Measurements from ENCODE around the gene TLR10.

The TLR10 gene

DNA sequence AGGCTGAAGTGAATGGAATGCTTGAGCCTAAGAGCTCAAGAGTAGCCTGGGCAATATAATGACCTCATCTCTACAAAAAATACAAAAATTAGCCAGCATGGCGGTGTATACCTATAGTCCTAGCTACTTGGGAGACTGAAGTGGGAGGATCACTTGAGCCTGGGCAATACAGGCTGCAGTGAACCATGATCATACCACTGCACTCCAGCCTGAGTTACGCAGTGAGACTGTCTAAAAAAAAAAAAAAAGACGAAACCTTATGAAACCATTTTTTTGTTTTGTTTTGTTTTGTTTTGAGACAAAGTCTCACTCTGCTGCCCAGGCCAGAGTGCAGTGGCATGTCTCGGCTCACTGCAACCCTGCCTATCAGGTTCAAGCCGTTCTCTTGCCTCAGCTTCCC, 36.9 kb downstream of the TLR10 start:
- in situ Hi-C loops (cut with HindIII; ENCODE audit: low pct_ligation_motif_present, low pct_unique_long_range_greater_than_20kb, low sequenced_read_pairs), result no loop called here
- no peak for DNase-seq

DNA sequence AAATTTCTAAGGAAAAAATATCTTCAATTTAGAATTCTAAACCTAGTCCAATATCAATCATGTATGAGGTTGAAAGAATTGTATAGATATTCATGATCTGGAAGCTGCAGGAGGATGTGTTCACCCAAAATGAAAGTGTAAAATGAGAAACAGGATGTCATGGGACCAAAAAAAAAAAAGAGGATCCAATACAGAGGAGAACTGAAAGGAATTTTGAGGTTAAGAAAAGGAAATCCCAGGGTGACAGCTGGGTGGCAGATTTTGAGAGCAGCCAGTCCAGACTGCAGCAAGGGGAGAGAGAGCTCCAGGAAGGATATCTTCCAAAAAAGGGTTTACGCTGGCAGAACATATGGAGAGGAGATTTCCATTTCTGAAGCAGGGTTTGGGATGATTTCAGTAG, 38.9 kb downstream of the TLR10 start:
- no peak for DNase-seq
- in situ Hi-C loops (cut with HindIII; ENCODE audit: low pct_ligation_motif_present, low pct_unique_long_range_greater_than_20kb, low sequenced_read_pairs), result no loop called here

- no peak for DNase-seq
- in situ Hi-C loops (cut with HindIII; ENCODE audit: low pct_ligation_motif_present, low pct_unique_long_range_greater_than_20kb, low sequenced_read_pairs), result no loop called here
These were observed 42.5 kb downstream of the TLR10 start for GRCh38 chr4:38740303-38740702.

- in situ Hi-C loops (cut with HindIII; ENCODE audit: low pct_ligation_motif_present, low pct_unique_long_range_greater_than_20kb, low sequenced_read_pairs), result no loop called here
- DNase-seq, result no peak
These were observed 43.6 kb downstream of the TLR10 start for GRCh38 chr4:38738940-38739803.

DNA sequence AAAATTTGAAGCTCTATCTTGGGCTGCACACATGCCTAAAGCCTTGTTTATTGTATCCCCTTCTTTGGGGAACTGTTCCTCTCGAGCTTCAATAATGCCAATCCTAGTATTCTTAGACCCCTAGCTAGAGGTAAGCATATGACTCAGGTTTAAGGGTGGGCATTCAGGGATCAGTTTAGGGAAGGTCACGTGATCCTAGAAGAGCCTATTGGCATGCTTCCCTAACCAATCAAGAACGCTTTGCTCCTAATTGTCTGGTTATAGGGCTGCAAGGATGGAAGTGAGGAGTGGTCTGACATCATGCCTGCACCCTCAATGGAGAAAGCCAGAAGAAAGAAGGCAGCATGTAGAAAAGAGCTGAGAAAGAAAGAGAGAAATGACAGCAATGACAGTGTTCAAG, 46.9 kb downstream of the TLR10 start:
- DNase-seq, result no peak
- in situ Hi-C loops (cut with HindIII; ENCODE audit: low pct_ligation_motif_present, low pct_unique_long_range_greater_than_20kb, low sequenced_read_pairs), result no loop called here

DNA sequence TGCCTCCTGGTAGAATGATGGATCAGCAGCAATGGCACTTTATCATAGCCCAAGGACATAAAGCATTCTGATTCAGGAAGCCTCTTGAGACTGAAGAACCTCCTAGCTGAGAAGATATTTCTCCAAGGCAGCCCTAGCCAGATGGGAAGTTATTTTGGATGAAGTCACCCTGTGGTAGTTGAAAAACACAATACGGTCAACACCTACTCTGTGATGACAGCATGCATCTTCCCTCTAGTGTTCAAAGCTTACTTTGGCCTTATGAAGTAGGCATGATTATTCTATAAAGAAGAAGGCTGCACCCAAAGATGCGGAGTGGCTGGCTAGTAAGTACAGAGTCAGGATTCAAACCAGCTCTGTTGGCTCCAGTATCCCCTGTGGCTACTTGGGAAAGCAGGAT, 47.9 kb downstream of the TLR10 start:
- DNase-seq, result no peak
- in situ Hi-C loops (cut with HindIII; ENCODE audit: low pct_ligation_motif_present, low pct_unique_long_range_greater_than_20kb, low sequenced_read_pairs), result no loop called here

GRCh38 chr4:38734446-38734845, 48.3 kb downstream of the TLR10 start:
- in situ Hi-C loops (cut with HindIII; ENCODE audit: low pct_ligation_motif_present, low pct_unique_long_range_greater_than_20kb, low sequenced_read_pairs), result no loop called here
- no peak for DNase-seq

- in situ Hi-C loops (cut with HindIII; ENCODE audit: low pct_ligation_motif_present, low pct_unique_long_range_greater_than_20kb, low sequenced_read_pairs), result no loop called here
- DNase-seq, result no peak
These were observed 49.1 kb downstream of the TLR10 start for GRCh38 chr4:38733663-38734062.

DNA sequence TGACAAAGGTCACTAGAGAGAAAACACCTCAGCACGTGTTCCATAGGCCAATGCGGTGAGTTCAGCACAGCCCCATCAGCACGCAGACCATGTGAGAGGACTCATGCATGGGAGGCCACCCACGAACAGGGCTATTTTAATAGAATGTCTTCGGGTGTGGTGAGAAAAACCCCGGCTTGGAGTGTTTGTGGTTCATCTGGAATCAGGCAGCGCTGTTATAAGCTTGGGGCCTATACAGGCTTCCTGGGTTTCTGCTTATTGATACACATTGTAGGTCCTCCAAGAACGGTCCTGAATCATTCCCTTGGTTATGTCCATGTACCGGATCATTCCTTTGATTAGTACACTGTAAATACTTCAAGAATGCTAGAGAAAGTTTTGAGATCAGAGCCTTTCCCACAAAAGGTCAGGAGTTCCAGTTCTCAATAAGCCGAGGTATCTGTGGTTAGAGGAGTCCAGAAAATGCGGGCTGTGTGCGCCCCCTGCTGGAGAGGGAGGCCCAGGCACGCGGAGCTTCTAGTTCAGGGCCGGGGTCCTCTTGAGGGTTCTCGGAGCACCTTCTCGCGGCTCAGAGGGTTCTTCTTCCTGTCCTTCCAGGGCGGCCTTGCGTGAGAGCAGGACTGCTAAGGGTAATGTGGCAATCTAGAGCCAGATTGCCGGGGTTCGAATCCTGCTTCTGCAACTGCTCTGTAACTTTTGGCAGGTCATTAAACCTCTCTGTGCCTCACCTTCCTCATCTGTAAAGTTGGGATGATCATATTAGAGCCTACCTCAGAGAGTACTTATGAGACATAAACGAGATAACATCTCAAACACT, 51.8 kb downstream of the TLR10 start:
- DNase-seq, result peak; percentile 78
- in situ Hi-C loops (cut with HindIII; ENCODE audit: low pct_ligation_motif_present, low pct_unique_long_range_greater_than_20kb, low sequenced_read_pairs), result no loop called here

GRCh38 chr4:38730493-38730829, 52.3 kb downstream of the TLR10 start:
- no peak for DNase-seq
- in situ Hi-C loops (cut with HindIII; ENCODE audit: low pct_ligation_motif_present, low pct_unique_long_range_greater_than_20kb, low sequenced_read_pairs), result no loop called here

DNA sequence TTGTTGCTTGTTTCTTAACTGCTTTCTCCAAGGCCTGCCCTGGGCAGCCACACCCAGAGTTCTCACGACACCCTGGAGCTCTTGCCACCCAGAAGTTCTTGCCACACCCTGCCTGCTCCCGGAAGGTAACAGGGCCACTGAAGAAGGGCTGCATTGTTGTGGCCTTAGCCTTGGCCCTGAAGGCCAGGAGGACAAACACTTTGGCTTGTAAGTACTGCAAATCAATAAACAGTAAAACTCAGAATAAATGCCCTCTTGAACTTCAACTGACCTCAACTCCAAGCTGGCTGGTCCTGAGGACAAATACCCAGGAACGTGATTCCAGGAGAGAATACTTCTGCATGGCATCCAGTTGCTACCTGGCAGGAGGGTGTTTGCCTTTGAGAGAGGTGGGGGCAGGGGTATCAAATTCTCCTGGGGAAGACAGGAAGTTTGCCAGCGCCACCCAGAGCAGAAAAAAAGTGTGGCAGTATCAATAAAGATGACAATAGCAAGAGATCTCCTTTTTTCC, 54.1 kb downstream of the TLR10 start:
- no peak for DNase-seq
- in situ Hi-C loops (cut with HindIII; ENCODE audit: low pct_ligation_motif_present, low pct_unique_long_range_greater_than_20kb, low sequenced_read_pairs), result no loop called here

GRCh38 chr4:38724475-38724808, 58.3 kb downstream of the TLR10 start:
- DNase-seq, result no peak

GRCh38 chr4:38723726-38724474, 58.9 kb downstream of the TLR10 start:
- no peak for DNase-seq
- in situ Hi-C loops (cut with HindIII; ENCODE audit: low pct_ligation_motif_present, low pct_unique_long_range_greater_than_20kb, low sequenced_read_pairs), result no loop called here

More at GRCh38 chr4:38724475-38724808, 58.3 kb downstream of the TLR10 start:
- in situ Hi-C loops (cut with HindIII; ENCODE audit: low pct_ligation_motif_present, low pct_unique_long_range_greater_than_20kb, low sequenced_read_pairs), result no loop called here

DNA sequence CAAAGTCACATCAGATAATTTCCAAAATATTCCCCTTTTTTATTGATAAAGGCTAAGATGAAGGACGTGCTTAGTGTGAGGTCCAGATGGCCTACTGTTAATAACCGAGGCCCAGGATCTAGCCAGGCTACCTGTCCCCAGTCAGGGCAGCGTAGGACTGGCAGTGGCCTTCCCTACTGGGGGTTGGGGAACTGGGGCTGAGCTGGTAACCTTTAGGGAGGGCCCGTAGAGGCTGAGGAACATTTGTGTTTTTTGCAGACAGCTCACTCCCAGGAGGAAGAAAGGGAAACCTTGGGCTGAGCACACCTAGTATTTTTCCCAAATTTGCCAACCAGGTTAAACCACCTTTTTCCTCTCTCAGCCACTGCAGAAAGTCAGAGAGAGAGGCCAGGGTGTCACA, 59.7 kb downstream of the TLR10 start:
- in situ Hi-C loops (cut with HindIII; ENCODE audit: low pct_ligation_motif_present, low pct_unique_long_range_greater_than_20kb, low sequenced_read_pairs), result no loop called here
- no peak for DNase-seq
